ENCODE measurements around the gene MEI1.

MEI1 gene

GRCh38 chr22:41696703-41697102, 2.6 kb upstream of the MEI1 start:
- TF ChIP-seq CTCF (IDR thresholded peaks at IDR 0.05; ENCODE audit: low read depth, low read length), result no peak
- no peak for DNase-seq (ENCODE audit: extremely low read depth, low read depth)

DNA sequence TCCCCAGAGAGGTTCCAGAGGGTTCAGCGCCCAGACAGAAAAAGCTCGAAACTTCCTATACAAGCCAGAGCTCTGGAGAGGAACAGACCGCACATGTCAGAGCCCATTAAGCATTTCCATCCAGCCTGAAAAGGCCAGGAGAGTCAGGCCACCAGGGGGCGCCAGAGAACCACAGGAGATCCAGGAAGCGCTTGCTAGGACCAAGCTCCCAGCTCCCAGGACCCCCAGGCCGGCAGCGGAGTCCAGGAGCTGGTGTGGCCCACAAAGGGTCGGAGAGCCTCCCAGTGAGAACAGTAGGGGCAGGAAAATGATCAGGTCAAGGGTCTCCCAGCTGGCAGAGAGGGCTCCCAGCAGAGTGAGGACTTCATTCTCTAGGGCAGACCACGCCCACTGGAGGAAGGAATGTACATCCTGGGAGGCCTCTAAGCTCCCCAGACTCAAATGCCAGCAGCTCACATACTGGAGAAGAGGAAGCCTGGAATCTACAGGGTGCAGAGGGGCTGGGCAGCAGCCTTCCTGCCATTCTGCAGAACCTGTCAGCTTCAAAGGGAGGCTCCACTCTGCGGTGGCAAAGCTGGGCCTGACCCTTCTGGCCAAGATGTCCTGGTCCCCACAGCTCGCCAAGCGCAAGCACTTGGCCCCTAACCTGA, 2.1 kb upstream of the MEI1 start:
- peak; percentile 69 for DNase-seq (ENCODE audit: extremely low read depth, low read depth)
- peak; percentile 94 for TF ChIP-seq CTCF (IDR thresholded peaks at IDR 0.05; ENCODE audit: low read depth, low read length)

DNA sequence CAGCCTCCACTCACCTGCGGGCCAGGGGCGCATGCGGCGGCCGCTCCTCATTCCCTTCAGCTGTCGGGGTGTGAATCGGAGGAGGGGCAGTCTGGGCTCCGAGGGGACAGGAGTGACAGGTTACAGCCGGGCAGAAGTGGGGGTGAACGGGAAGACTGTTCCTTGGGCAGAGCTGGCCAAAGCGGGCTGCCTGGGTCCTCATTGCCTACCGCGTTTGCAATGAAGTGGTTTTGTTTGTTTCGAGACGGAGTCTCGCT, 733 bp downstream of the MEI1 start:
- DNase-seq (ENCODE audit: extremely low read depth, low read depth), result no peak
- no peak for TF ChIP-seq CTCF (IDR thresholded peaks at IDR 0.05; ENCODE audit: low read depth, low read length)

GRCh38 chr22:41702763-41703162, 3.5 kb downstream of the MEI1 start:
- DNase-seq (ENCODE audit: extremely low read depth, low read depth), result no peak
- TF ChIP-seq CTCF (IDR thresholded peaks at IDR 0.05; ENCODE audit: low read depth, low read length), result no peak

- TF ChIP-seq CTCF (IDR thresholded peaks at IDR 0.05; ENCODE audit: low read depth, low read length), result no peak
- no peak for DNase-seq (ENCODE audit: extremely low read depth, low read depth)
Observed at GRCh38 chr22:41709341-41709740, 10.0 kb downstream of the MEI1 start.

- no peak for TF ChIP-seq CTCF (IDR thresholded peaks at IDR 0.05; ENCODE audit: low read depth, low read length)
- DNase-seq (ENCODE audit: extremely low read depth, low read depth), result no peak
Observed at GRCh38 chr22:41713004-41713403, 13.7 kb downstream of the MEI1 start.

GRCh38 chr22:41722496-41722895, 23.2 kb downstream of the MEI1 start:
- DNase-seq (ENCODE audit: extremely low read depth, low read depth), result no peak
- TF ChIP-seq CTCF (IDR thresholded peaks at IDR 0.05; ENCODE audit: low read depth, low read length), result no peak

Measured in AG09319 (cell line).